Measurements from ENCODE around the gene ATP6V0C.

Gene ATP6V0C

GRCh38 chr16:2487903-2488531, 25.7 kb upstream of the ATP6V0C start:
- no peak for TF ChIP-seq CTCF (IDR thresholded peaks at IDR 0.05; ENCODE audit: low read depth, low read length)

GRCh38 chr16:2489581-2489980, 24.2 kb upstream of the ATP6V0C start:
- no peak for TF ChIP-seq CTCF (IDR thresholded peaks at IDR 0.05; ENCODE audit: low read depth, low read length)
- no peak for DNase-seq (ENCODE audit: extremely low read depth, low read depth)

More at GRCh38 chr16:2487903-2488531, 25.7 kb upstream of the ATP6V0C start:
- DNase-seq (ENCODE audit: extremely low read depth, low read depth), result no peak

- no peak for DNase-seq (ENCODE audit: extremely low read depth, low read depth)
- TF ChIP-seq CTCF (IDR thresholded peaks at IDR 0.05; ENCODE audit: low read depth, low read length), result no peak
Measured at GRCh38 chr16:2490190-2491105, 23.3 kb upstream of the ATP6V0C start.

- TF ChIP-seq CTCF (IDR thresholded peaks at IDR 0.05; ENCODE audit: low read depth, low read length), result no peak
- no peak for DNase-seq (ENCODE audit: extremely low read depth, low read depth)
Measured at GRCh38 chr16:2492292-2492691, 21.5 kb upstream of the ATP6V0C start.

- DNase-seq (ENCODE audit: extremely low read depth, low read depth), result no peak
- no peak for TF ChIP-seq CTCF (IDR thresholded peaks at IDR 0.05; ENCODE audit: low read depth, low read length)
Measured at GRCh38 chr16:2493605-2494004, 20.1 kb upstream of the ATP6V0C start.

GRCh38 chr16:2494616-2495015, 19.1 kb upstream of the ATP6V0C start:
- TF ChIP-seq CTCF (IDR thresholded peaks at IDR 0.05; ENCODE audit: low read depth, low read length), result no peak
- no peak for DNase-seq (ENCODE audit: extremely low read depth, low read depth)

- TF ChIP-seq CTCF (IDR thresholded peaks at IDR 0.05; ENCODE audit: low read depth, low read length), result no peak
- no peak for DNase-seq (ENCODE audit: extremely low read depth, low read depth)
Measured at GRCh38 chr16:2495041-2495440, 18.7 kb upstream of the ATP6V0C start.

Data from AG09319 (cell line).